ENCODE results near the gene HSPB1.

GRCh38 chr7:76259124-76260093 is 43.1 kb upstream of the HSPB1 start:
- no peak for TF ChIP-seq NFRKB (IDR thresholded peaks at IDR 0.05)
- TF ChIP-seq FOXA1 (IDR thresholded peaks at IDR 0.05): no peak
- TF ChIP-seq FOXM1 (IDR thresholded peaks at IDR 0.05; ENCODE audit: borderline replicate concordance): no peak
- no peak for TF ChIP-seq TARDBP (IDR thresholded peaks at IDR 0.05)
- TF ChIP-seq CTBP1 (IDR thresholded peaks at IDR 0.05; ENCODE audit: borderline replicate concordance): no peak
- TF ChIP-seq HDGF (IDR thresholded peaks at IDR 0.05; ENCODE audit: borderline replicate concordance): no peak
- TF ChIP-seq ELF4 (IDR thresholded peaks at IDR 0.05): no peak
- no peak for TF ChIP-seq SUZ12 (IDR thresholded peaks at IDR 0.05)
- TF ChIP-seq, protein P1, sequence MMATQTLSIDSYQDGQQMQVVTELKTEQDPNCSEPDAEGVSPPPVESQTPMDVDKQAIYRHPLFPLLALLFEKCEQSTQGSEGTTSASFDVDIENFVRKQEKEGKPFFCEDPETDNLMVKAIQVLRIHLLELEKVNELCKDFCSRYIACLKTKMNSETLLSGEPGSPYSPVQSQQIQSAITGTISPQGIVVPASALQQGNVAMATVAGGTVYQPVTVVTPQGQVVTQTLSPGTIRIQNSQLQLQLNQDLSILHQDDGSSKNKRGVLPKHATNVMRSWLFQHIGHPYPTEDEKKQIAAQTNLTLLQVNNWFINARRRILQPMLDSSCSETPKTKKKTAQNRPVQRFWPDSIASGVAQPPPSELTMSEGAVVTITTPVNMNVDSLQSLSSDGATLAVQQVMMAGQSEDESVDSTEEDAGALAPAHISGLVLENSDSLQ (IDR thresholded peaks at IDR 0.05): no peak

Measured in HEK293T (cell line).